Transverse colon (tissue), 4 donors: ENCODE data around the gene SLC16A3. TPM values are rescaled to one million over a fixed set of nuclear protein-coding genes. Genes with fewer than 3 reads are reported as not detected.
A peak's percentile ranks its signal among the peaks of the same experiment; 100 is the strongest.

Experiments used
- DNase-seq: peaks from one replicate; pipeline ENCODE4 v3.0.0-alpha.2; 2019
- H3K27ac ChIP-seq, 4 donors: fragments of 200-600 bp; sonication (generic); 2 replicates each; pipeline ENCODE4 v1.5.1; 2016 to 2018; ENCODE audit warnings: inconsistent platforms in 4 of 4
- H3K27me3 ChIP-seq: fragments of 200-600 bp; sonication (generic); 2 replicates; pipeline ENCODE4 v1.5.1; 2017; ENCODE audit warnings: inconsistent platforms
- H3K36me3 ChIP-seq, 4 donors: fragments of 200-600 bp; sonication (generic); 2 replicates each; pipeline ENCODE4 v1.5.1; 2017 to 2019; ENCODE audit warnings: inconsistent platforms in 4 of 4
- H3K4me1 ChIP-seq, 4 donors: fragments of 200-600 bp; sonication (generic); 2 replicates each; pipeline ENCODE4 v1.5.1; 2017 to 2020; ENCODE audit warnings: inconsistent platforms in 4 of 4
- H3K4me3 ChIP-seq, 4 donors: fragments of 200-600 bp; sonication (generic); 1 replicate in 1 of 4; 2 replicates in 3 of 4; pipeline versions ENCODE4 v1.5.1 to v1.6.1; 2017 to 2019; ENCODE audit warnings: inconsistent platforms in 4 of 4
- H3K9me3 ChIP-seq, 2 donors: fragments of 200-600 bp; sonication (generic); 2 replicates each; pipeline ENCODE4 v1.5.1; 2017 to 2019; ENCODE audit warnings: inconsistent platforms in 2 of 2
- EP300 ChIP-seq: sonication (generic); formaldehyde crosslinking; IDR thresholded peaks from one replicate; pipeline ENCODE4 v1.6.1; 2017; ENCODE audit warnings: antibody characterized with exemption, low read depth
- POLR2A ChIP-seq: fragments of 450-650 bp; IDR thresholded peaks from one replicate; pipeline ENCODE4 v1.6.1; 2016; ENCODE audit warnings: antibody characterized with exemption, mild to moderate bottlenecking, moderate library complexity
- POLR2AphosphoS5 ChIP-seq, 3 donors: sonication (generic); formaldehyde crosslinking; IDR thresholded peaks; one replicate each; pipeline ENCODE4 v1.6.1; 2016; ENCODE audit warnings: antibody characterized with exemption in 3 of 3
- WGBS, 2 donors: methylation state at CpG; one replicate each; pipeline ENCODE4 v1.1.5; 2018; ENCODE audit warnings: low coverage in 1 of 2; 5-methylcytosine and 5-hydroxymethylcytosine counted together
- in situ Hi-C, 4 donors: fragments of 200-750 bp; cut with MboI; loops; one replicate each; pipeline versions ENCODE4 v1.15.0 to v1.15.1; 2017; ENCODE audit warnings: low sequenced_read_pairs in 3 of 4, low pct_ligation_motif_present in 1 of 4, low pct_unique_long_range_greater_than_20kb in 1 of 4
- intact Hi-C: fragments of 100-400 bp; cut with DNase I; formaldehyde crosslinking; loops from one replicate; pipeline ENCODE4 v1.15.1; 2023; ENCODE audit warnings: low total_unique reads
- total RNA-seq, 4 donors: library from RNA; depleted of rRNA; stranded (reverse); fragments of >200 nt; gene quantifications; one replicate each; pipeline ENCODE4 v1.1.0, GENCODE V29; 2016
- TF ChIP-seq, protein P1 (sequence below), 5 experiments: fragments of 200-600 bp in 3 of 5; fragments of 450-650 bp in 2 of 5; sonication (generic) in 3 of 5; IDR thresholded peaks; 1 replicate in 2 of 5; 2 replicates in 3 of 5; pipeline ENCODE4 v1.5.1; 2016 to 2017; ENCODE audit warnings: antibody characterized with exemption in 5 of 5, inconsistent platforms in 3 of 5, mild to moderate bottlenecking in 2 of 5, moderate library complexity in 1 of 5

The SLC16A3 gene
- total RNA-seq, 4 donors from 2014 or later, result 11.5 to 105 (median 48.9) TPM

DNA sequence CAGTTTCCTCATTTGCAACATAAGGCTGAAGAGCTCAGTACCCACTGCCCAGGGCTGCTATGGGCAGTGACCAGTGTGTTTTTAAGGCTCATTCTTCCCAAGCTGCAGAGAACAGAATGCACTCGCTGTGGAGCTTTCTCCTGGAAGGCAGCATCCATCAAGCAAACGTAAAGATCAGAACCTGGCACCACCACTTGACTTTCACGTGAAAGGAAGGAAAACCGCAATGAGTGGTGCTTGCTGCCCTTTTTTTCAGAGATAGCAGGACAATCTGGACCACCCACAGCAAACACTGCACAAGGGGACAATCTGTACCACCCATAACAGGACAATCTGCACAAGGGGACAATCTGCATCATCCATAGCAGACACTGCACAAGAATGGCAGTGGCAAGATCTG is 33.5 kb downstream of the SLC16A3 start:
- 86 to 92% methylated on average over 2 to 4 of the region's 4 CpGs for WGBS, 2 donors
- Histone ChIP-seq H3K27ac (no peak overlapping the region), H3K36me3 (peaks cover 0 to 44% (median 10%) of the 10 kb centered on the region in 4 donors), H3K4me1 (peaks cover 9 to 18% (median 14%) of the 10 kb centered on the region in 4 donors), H3K4me3 (no peak overlapping the region), H3K9me3 (no peaks in the 10 kb centered on the region), H3K27me3 (no peaks in the 10 kb centered on the region)
- no peak for DNase-seq
- in situ Hi-C loops (no loop called here), intact Hi-C loops (no loop called here)
- TF ChIP-seq, protein P1, sequence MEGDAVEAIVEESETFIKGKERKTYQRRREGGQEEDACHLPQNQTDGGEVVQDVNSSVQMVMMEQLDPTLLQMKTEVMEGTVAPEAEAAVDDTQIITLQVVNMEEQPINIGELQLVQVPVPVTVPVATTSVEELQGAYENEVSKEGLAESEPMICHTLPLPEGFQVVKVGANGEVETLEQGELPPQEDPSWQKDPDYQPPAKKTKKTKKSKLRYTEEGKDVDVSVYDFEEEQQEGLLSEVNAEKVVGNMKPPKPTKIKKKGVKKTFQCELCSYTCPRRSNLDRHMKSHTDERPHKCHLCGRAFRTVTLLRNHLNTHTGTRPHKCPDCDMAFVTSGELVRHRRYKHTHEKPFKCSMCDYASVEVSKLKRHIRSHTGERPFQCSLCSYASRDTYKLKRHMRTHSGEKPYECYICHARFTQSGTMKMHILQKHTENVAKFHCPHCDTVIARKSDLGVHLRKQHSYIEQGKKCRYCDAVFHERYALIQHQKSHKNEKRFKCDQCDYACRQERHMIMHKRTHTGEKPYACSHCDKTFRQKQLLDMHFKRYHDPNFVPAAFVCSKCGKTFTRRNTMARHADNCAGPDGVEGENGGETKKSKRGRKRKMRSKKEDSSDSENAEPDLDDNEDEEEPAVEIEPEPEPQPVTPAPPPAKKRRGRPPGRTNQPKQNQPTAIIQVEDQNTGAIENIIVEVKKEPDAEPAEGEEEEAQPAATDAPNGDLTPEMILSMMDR (IDR thresholded peaks at IDR 0.05), result no peak
- TF ChIP-seq EP300 (no peak), POLR2A (no peak), POLR2AphosphoS5 (IDR thresholded peaks at IDR 0.05) (no peak)

DNA sequence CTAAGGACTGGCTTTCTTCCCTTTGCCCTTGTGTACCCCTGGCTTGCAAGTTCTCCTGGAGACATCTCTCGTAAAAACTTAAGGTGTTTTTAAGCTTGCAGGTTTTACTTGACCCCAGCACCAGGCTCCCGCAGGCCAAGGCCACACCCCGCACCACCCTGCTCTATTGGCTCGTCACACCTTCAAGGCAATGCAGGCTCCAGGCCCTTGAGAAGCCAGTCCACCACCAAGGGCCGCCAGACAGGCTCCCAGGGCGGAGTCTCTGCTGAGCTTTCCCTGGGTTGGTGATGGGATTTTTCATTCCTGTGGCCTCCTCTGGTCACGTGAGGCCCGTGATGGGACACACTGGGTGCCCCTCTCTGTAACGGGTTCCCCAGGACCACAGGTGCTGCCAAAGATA is 34.8 kb downstream of the SLC16A3 start:
- peak overlapping the region in 1 of 4 donors; percentile 7 for H3K27ac ChIP-seq
- H3K9me3 ChIP-seq, result no peaks in the 10 kb centered on the region
- peaks cover 0 to 44% (median 10%) of the 10 kb centered on the region in 4 donors for H3K36me3 ChIP-seq
- H3K4me1 ChIP-seq, result peaks cover 19 to 31% (median 26%) of the 10 kb centered on the region in 4 donors
- H3K4me3 ChIP-seq, result no peak overlapping the region
- 74 to 82% methylated on average over 3 to 9 of the region's 9 CpGs for WGBS, 2 donors
- no peaks in the 10 kb centered on the region for H3K27me3 ChIP-seq
- TF ChIP-seq, protein P1 (IDR thresholded peaks at IDR 0.05), result no peak
- TF ChIP-seq POLR2A (no peak), POLR2AphosphoS5 (IDR thresholded peaks at IDR 0.05) (no peak), EP300 (no peak)
- in situ Hi-C loops (no loop called here), intact Hi-C loops (no loop called here)
- no peak for DNase-seq

DNA sequence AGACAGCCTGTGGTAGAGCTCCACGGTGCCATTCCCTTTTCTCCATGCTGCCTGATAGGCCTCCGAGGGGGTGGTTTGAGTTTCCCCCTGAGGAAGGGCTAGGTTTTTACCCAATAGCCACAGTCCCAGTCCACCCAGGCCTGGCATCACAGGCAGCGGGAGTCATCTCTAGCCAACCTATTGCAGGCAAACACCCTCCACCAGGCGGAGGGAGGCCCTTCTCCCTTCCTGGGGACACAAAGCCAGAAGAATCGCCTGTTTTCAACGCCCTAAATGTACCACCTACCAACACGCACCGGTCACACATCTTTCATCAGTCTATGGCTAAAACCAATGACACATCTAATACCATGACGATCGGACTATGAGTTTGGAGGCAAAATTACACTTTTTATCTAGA is 37.3 kb downstream of the SLC16A3 start:
- Histone ChIP-seq H3K27me3 (no peaks in the 10 kb centered on the region), H3K9me3 (no peaks in the 10 kb centered on the region), H3K36me3 (peaks cover 0 to 41% (median 10%) of the 10 kb centered on the region in 4 donors), H3K27ac (peak overlapping the region; percentile 96 to 100 (median 98)), H3K4me1 (peaks cover 37 to 56% (median 51%) of the 10 kb centered on the region in 4 donors), H3K4me3 (no peak overlapping the region)
- intact Hi-C loops, result no loop called here
- DNase-seq, result no peak
- WGBS, 2 donors, result 88 to 89% methylated on average over 5 to 9 of the region's 10 CpGs
- in situ Hi-C loops, result no loop called here
- no peak for TF ChIP-seq EP300
- TF ChIP-seq POLR2AphosphoS5 (IDR thresholded peaks at IDR 0.05), result no peak
- TF ChIP-seq POLR2A, result no peak
- TF ChIP-seq, protein P1 (IDR thresholded peaks at IDR 0.05), result no peak

DNA sequence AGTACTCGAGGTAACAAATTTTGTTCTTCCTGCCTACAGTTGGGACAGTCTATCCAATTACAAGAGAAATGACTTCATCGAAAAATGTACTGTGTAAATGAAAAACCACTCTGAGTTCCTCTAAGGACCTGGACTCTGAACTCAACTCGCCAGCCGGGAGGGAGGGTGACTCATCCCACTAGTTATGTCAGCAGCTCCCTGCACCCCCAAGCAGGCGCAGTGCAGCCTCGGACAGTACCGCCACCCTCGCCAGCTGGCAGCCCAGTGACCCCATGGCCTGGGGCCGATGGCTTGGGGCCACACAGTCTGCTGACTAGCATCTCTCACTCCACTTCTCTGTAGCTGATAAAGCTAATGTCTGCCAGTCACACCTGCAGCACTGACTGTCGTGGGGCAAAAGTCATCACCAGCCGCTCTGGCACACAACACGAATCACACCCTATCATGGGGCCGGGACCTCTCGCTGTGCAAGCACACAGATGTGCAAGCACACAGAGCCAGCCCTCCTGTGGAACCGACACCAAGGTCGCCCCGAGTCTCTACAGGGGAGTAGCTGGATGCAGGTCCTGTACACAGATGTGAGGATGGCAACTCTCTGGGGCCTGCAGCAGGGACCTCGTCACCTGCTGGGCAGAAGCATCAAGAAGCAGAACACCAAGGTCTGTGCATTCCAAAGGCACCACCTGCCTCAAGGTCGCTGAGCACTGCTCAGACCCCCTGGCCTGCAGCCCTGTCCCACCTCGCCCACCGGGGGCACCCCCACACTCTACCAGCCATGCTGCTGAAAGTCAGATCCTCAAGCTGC is 38.9 kb downstream of the SLC16A3 start:
- DNase-seq, result peak; percentile 92
- Histone ChIP-seq H3K4me3 (peak overlapping the region in 2 of 4 donors; percentile 7 to 26), H3K36me3 (peaks cover 0 to 35% (median 10%) of the 10 kb centered on the region in 4 donors), H3K4me1 (peaks cover 47 to 68% (median 64%) of the 10 kb centered on the region in 4 donors), H3K27me3 (no peaks in the 10 kb centered on the region), H3K27ac (peak overlapping the region; percentile 96 to 100 (median 98)), H3K9me3 (no peaks in the 10 kb centered on the region)
- TF ChIP-seq, protein P1 (IDR thresholded peaks at IDR 0.05), result no peak
- TF ChIP-seq POLR2A, result peak; percentile 36
- TF ChIP-seq EP300, result peak; percentile 68
- peak; percentile 83 to 87 (median 86) for TF ChIP-seq POLR2AphosphoS5 (IDR thresholded peaks at IDR 0.05)
- 20 to 27% methylated on average over 1 to 16 of the region's 21 CpGs for WGBS, 2 donors
- intact Hi-C loops (no loop called here), in situ Hi-C loops (no loop called here)
